Stimulated activated naive CD8-positive, alpha-beta T cell treated with anti-CD3 and anti-CD28 coated beads, Interleukin-15, Interleukin-2, amounts not matched to agents 100 U/mL and 50 U/mL, for 24 hours (primary cell): ENCODE measurements around the gene TRAF5.
"Not testable (repeated sequence)": the region's sequence is repeated elsewhere in the genome, so short reads cannot be mapped to it uniquely, and the experiment has no call there.

Source experiments
- ATAC-seq: fragments of 150-1000 bp; cut with Tn5 transposase; one replicate; pipeline ENCODE4 v1.10.0; 2021
- DNase-seq: peaks from one replicate; pipeline ENCODE4 v3.0.0; 2021

TRAF5 gene, protein sequence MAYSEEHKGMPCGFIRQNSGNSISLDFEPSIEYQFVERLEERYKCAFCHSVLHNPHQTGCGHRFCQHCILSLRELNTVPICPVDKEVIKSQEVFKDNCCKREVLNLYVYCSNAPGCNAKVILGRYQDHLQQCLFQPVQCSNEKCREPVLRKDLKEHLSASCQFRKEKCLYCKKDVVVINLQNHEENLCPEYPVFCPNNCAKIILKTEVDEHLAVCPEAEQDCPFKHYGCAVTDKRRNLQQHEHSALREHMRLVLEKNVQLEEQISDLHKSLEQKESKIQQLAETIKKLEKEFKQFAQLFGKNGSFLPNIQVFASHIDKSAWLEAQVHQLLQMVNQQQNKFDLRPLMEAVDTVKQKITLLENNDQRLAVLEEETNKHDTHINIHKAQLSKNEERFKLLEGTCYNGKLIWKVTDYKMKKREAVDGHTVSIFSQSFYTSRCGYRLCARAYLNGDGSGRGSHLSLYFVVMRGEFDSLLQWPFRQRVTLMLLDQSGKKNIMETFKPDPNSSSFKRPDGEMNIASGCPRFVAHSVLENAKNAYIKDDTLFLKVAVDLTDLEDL

GRCh38 chr1:211326528-211327345 lies at the start of gene TRAF5:
Gene TRAF5 (plus strand): TSS chr1:211326833. CDS start chr1:211353240, 26,407 bp downstream.
- ATAC-seq (peak; percentile 5), DNase-seq (peak; percentile 68)

DNA sequence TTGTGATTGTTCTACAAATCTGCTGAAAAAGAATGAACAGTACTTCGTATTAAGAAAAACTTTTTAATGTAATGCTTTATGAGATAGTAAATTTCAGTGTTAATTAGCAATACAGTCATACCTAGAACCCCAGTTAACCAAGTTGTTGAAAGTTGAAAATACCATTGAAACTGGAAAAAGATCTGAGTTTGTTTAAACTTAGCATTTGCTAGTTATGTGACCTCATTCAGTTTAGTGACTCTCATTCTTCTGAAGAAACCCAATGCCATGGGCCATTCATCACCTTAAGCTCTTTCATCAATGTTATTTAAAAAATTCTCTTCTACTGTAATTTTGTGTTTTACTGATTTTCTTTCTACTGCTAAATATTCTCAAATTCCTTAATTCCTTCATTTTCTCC lies 47.3 kb upstream of the TRAF5 start:
- ATAC-seq = peak; percentile 39
- DNase-seq = no peak

DNA sequence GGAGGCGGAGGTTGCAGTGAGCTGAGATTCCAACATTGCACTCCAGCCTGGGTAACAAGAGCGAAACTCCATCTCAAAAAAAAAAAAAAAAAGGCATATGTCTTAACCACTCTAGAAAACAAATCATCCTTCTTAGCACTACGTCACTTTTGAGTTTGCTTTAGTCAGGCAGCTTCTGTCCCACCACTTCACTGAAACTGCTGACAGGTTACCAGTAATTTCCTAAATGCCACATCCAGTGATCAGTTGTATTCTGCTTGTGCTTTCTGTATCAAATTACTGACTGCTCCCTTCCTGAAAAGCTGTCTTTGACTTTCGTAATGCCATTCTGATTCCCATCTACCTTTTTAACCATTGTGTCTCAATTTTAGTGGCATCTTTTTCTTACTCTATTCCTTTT lies 45.7 kb upstream of the TRAF5 start:
- ATAC-seq (peak; percentile 80), DNase-seq (no peak)

GRCh38 chr1:211281320-211282022 lies 45.2 kb upstream of the TRAF5 start:
- DNase-seq (no peak), ATAC-seq (peak; percentile 62)

- ATAC-seq (peak; percentile 58), DNase-seq (no peak)
These were observed 44.6 kb upstream of the TRAF5 start for GRCh38 chr1:211282023-211282373.

DNA sequence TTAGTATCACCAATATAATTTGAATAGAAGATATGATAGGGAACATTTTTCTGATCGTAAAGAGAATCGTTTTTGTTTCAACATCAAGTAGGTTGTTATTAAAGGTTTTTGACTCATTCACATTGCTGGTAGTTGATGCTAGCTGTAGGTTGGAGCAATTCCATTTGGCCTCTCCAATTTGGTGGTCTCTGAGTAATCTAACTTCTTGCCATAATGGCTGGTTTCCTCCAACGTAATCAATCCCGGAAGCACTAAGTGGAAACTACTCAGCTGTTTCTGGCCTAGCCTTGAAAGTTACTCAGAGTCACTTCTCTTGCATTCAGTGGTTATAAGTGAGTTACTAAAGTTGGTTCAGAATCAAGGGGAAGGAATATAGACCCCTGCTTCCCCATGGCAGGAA lies 41.4 kb upstream of the TRAF5 start:
- ATAC-seq = no peak

GRCh38 chr1:211287218-211287617 lies 39.4 kb upstream of the TRAF5 start:
- DNase-seq (no peak), ATAC-seq (no peak)

More for the DNA sequence above, 41.4 kb upstream of the TRAF5 start:
- no peak for DNase-seq

DNA sequence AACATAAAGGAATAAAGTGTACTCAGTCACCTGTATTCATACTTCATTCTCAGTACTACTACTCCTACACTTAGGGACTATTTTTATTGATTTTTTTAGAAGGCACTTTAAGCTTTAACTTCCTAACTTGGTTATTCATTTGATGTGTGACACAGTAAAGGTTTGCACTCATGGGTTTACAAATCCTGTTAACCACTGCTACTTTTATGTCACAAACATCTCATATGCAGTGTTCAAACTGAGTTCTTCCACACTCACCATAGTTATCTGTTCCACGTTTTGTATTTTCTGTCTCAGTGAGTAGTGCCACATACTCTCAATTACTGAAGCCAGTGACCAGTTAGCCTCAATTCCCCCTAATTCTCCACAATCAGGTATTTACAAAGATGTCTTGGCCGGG lies 34.2 kb upstream of the TRAF5 start:
- ATAC-seq = no peak
- no peak for DNase-seq

GRCh38 chr1:211296396-211296795 lies 30.2 kb upstream of the TRAF5 start:
- DNase-seq = no peak
- peak; percentile 61 for ATAC-seq

DNA sequence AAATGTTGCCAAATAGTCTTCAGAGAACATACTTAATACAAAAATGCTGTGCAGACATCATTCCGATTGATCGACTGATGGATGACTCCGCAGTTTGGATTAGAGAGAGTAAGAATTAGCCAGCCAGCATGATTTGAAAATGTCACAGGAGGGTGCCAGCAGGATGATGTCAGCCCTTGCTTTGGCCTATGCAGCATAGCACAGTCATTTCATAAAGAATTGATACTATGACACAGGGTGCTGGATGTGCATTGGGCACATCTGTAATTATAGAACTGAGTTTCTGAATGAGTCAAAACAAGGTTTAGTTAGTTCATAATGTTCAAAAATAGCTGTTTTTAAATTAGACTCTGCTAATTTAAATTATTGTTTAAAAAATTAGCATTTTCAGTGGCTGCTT lies 21.6 kb upstream of the TRAF5 start:
- peak; percentile 48 for DNase-seq
- ATAC-seq = peak; percentile 100

- no peak for ATAC-seq
- no peak for DNase-seq
These were observed 17.0 kb upstream of the TRAF5 start for GRCh38 chr1:211309617-211310016.

DNA sequence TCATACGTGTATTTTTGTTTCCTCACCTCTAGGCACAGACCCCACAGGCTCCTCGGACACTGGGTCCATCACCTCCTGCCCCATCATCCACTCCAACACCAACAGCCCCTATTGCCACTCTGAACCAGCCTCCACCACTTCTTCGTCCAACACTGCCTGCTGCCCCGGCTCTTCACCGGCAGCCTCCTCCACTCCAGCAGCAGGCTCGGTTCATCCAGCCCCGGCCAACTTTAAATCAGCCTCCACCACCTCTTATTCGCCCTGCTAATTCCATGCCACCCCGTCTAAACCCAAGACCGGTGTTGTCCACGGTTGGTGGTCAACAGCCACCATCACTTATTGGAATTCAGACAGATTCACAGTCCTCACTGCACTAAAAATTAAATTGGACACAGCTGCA lies 13.2 kb upstream of the TRAF5 start:
- DNase-seq (no peak), ATAC-seq (no peak)

DNA sequence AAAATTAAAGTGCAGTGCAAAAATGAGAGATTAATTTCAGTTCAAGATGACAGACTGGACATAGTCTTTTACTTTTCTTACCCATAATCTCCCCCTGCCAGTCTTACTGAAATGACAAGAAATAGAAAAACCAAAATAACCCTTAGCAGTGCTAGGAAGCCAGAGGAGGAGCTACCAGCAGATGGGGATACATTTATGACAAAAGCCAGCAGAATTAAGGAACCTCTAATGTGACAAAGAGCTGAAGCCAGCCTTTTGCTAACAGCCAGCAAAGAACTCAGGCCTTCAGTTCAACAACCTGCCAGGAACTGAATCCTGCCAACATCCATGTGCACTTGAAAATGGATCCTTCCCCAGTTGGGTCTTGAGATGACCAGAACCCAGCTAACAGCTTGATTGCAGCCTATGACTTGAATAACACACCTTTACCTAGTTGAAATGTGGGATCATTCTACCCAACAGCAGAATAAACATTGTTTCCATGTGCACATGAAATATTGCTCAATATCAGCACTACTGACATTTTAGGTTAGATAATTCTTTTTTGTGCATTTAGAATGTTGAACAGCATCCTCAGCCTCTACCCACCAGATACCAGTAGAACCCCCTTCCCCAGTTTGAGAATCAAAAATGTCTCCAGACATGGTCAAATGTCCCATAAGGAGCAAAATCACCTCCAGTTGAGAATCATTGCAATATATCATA lies 7.9 kb upstream of the TRAF5 start:
- no peak for DNase-seq
- ATAC-seq = no peak

GRCh38 chr1:211319892-211320291 lies 6.7 kb upstream of the TRAF5 start:
- no peak for DNase-seq
- ATAC-seq = no peak

- DNase-seq = no peak
- ATAC-seq = no peak
These were observed 5.7 kb upstream of the TRAF5 start for GRCh38 chr1:211320980-211321379.

- not testable (repeated sequence) for DNase-seq, ATAC-seq
These were observed 5.0 kb upstream of the TRAF5 start for GRCh38 chr1:211321646-211322045.

- ATAC-seq (peak; percentile 89), DNase-seq (peak; percentile 66)
These were observed 3.2 kb upstream of the TRAF5 start for GRCh38 chr1:211323156-211324063.

DNA sequence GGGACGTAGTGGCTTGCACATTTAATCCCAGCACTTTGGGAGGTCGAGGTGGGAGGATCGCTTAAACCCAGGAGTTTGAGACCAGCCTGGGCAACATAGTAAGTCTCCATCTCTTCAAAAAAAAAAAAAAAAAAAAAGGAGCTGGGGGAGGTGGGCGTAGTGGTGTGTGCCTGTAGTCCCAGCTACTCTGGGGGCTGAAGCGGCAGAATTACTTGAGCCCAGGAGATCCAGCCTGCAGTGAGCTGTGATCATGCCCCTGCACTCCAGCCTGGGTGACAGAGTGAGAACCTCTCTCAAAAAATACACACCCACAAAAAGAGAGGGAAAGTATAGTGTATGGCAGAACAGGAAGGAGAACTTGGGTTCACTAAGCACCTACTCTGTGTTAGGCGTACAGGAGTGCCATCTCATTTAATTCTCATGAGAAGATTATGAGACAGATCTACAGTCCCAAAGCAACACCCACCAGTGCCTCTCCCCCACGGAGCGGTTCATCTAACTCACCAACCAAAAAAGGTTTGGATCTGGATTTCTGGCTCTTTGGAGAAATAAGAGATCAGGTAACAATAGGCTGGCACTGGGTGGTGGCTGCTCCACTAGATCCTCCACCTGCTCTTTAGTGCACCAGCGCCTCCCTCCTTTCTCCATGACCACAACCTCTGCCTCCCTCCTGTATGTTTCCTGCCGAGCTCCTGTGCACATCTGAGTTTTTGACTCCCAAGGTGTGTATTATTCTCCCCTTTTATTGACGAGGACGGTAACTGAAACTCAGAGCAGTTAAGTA lies 1.4 kb upstream of the TRAF5 start:
- ATAC-seq (no peak), DNase-seq (no peak)

- no peak for ATAC-seq
These were observed 499 bp upstream of the TRAF5 start for GRCh38 chr1:211326140-211326527.

GRCh38 chr1:211327346-211327921 lies 801 bp downstream of the TRAF5 start:
- DNase-seq (no peak), ATAC-seq (no peak)

More at GRCh38 chr1:211326140-211326527, 499 bp upstream of the TRAF5 start:
- DNase-seq = no peak
